GM12873 (cell line): ENCODE results near the gene PCF11.

Source experiments
- CTCF ChIP-seq: IDR thresholded peaks from 2 replicates; pipeline ENCODE4 v1.5.1; 2012; ENCODE audit warnings: low read depth, mild to moderate bottlenecking, moderate library complexity, low read length, control low read depth; ENCODE audit not compliant: insufficient read depth; ENCODE audit errors: missing control alignments

The PCF11 gene

GRCh38 chr11:83120327-83120726 lies 36.6 kb upstream of the PCF11 start:
- no peak for TF ChIP-seq CTCF

- no peak for TF ChIP-seq CTCF
Observed at GRCh38 chr11:83122050-83122449, 34.9 kb upstream of the PCF11 start.

- TF ChIP-seq CTCF: no peak
Observed at GRCh38 chr11:83122766-83123165, 34.2 kb upstream of the PCF11 start.

GRCh38 chr11:83124636-83125424 lies 32.1 kb upstream of the PCF11 start:
- no peak for TF ChIP-seq CTCF

- no peak for TF ChIP-seq CTCF
Observed at GRCh38 chr11:83125577-83125976, 31.4 kb upstream of the PCF11 start.

- TF ChIP-seq CTCF: no peak
Observed at GRCh38 chr11:83127310-83127637, 29.7 kb upstream of the PCF11 start.

- no peak for TF ChIP-seq CTCF
Observed at GRCh38 chr11:83132191-83132590, 24.7 kb upstream of the PCF11 start.
